ENCODE measurements around the gene UBE2H.

DNA sequence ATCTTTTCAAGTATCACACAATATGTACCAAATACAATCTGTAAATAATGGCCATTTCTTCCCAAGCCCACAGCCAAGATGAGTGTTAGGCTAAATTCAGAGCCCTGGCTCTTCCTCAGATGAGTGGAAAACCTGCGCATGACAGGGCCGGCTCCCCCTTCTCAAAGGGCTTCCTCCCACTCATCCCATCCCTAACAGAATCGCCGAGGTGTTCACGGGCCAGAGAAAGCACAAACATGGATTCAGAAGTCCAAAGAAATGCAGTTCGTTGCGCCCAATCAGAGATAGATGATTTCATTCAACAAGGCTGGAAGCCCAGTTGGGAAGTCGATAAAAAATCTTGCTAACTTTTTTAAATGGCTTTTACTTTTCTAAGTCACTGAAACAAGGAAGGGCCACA is 121.8 kb downstream of the UBE2H start:
- TF ChIP-seq, protein P1, sequence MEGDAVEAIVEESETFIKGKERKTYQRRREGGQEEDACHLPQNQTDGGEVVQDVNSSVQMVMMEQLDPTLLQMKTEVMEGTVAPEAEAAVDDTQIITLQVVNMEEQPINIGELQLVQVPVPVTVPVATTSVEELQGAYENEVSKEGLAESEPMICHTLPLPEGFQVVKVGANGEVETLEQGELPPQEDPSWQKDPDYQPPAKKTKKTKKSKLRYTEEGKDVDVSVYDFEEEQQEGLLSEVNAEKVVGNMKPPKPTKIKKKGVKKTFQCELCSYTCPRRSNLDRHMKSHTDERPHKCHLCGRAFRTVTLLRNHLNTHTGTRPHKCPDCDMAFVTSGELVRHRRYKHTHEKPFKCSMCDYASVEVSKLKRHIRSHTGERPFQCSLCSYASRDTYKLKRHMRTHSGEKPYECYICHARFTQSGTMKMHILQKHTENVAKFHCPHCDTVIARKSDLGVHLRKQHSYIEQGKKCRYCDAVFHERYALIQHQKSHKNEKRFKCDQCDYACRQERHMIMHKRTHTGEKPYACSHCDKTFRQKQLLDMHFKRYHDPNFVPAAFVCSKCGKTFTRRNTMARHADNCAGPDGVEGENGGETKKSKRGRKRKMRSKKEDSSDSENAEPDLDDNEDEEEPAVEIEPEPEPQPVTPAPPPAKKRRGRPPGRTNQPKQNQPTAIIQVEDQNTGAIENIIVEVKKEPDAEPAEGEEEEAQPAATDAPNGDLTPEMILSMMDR (tag by site-specific recombination; IDR thresholded peaks at IDR 0.05): no peak
- no peak for TF ChIP-seq TCF7L2 (IDR thresholded peaks at IDR 0.05; ENCODE audit: borderline replicate concordance, low read depth, low read length)

Measured in HEK293 (cell line).